Thyroid gland (tissue), 4 donors: ENCODE measurements around the gene STAG2.

Experiments
- POLR2A ChIP-seq, 2 donors: fragments of 450-650 bp; IDR thresholded peaks; one replicate each; pipeline ENCODE4 v1.6.1; 2017; ENCODE audit warnings: antibody characterized with exemption in 2 of 2, mild to moderate bottlenecking in 2 of 2, moderate library complexity in 1 of 2
- TF ChIP-seq, protein P1 (sequence below), 6 experiments: fragments of 200-600 bp in 3 of 6; fragments of 450-650 bp in 3 of 6; sonication (generic) in 3 of 6; IDR thresholded peaks; one replicate each; pipeline ENCODE4 v1.5.1; 2016 to 2019; ENCODE audit warnings: antibody characterized with exemption in 6 of 6, mild to moderate bottlenecking in 2 of 6, inconsistent platforms in 1 of 6, moderate library complexity in 1 of 6

- TF ChIP-seq, protein P1, sequence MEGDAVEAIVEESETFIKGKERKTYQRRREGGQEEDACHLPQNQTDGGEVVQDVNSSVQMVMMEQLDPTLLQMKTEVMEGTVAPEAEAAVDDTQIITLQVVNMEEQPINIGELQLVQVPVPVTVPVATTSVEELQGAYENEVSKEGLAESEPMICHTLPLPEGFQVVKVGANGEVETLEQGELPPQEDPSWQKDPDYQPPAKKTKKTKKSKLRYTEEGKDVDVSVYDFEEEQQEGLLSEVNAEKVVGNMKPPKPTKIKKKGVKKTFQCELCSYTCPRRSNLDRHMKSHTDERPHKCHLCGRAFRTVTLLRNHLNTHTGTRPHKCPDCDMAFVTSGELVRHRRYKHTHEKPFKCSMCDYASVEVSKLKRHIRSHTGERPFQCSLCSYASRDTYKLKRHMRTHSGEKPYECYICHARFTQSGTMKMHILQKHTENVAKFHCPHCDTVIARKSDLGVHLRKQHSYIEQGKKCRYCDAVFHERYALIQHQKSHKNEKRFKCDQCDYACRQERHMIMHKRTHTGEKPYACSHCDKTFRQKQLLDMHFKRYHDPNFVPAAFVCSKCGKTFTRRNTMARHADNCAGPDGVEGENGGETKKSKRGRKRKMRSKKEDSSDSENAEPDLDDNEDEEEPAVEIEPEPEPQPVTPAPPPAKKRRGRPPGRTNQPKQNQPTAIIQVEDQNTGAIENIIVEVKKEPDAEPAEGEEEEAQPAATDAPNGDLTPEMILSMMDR (IDR thresholded peaks at IDR 0.05): peak in 3 of 6 experiments; percentile 35 to 40 (median 39)
- no peak for TF ChIP-seq POLR2A (IDR thresholded peaks at IDR 0.05)
Measured at GRCh38 chrX:124098089-124098488, 136.6 kb downstream of the STAG2 start.
